ENCODE results near the gene KMT2C.
A peak's percentile ranks its signal among the peaks of the same experiment; 100 is the strongest.
"Not testable (repeated sequence)": the region's sequence is repeated elsewhere in the genome, so short reads cannot be mapped to it uniquely, and the experiment has no call there.

KMT2C gene

GRCh38 chr7:152435384-152436110 is at the start of gene KMT2C:
Gene KMT2C (minus strand): TSS chr7:152436003. CDS start chr7:152435786, 217 bp downstream.
- Histone ChIP-seq H2AFZ (ENCODE audit: low read depth, low read length) (peak within 1 kb of the TSS; percentile 67), H3K4me3 (ENCODE audit: low read length) (peak within 1 kb of the TSS; percentile 61), H3K36me3 (ENCODE audit: insufficient read depth, low read length) (no peaks in the 10 kb centered on the region), H3K9me3 (ENCODE audit: low read length) (no peaks in the 10 kb centered on the region), H3K27me3 (ENCODE audit: insufficient read depth, low read length) (no peaks in the 10 kb centered on the region), H3K4me1 (ENCODE audit: insufficient read depth, low read length) (peaks cover 10% of the 10 kb centered on the region)

- Histone ChIP-seq H2AFZ (ENCODE audit: low read depth, low read length) (no peak overlapping the region), H3K4me3 (ENCODE audit: low read length) (no peak overlapping the region), H3K9me3 (ENCODE audit: low read length) (peaks cover 2% of the 10 kb centered on the region), H3K27me3 (ENCODE audit: insufficient read depth, low read length) (no peaks in the 10 kb centered on the region), H3K36me3 (ENCODE audit: insufficient read depth, low read length) (no peaks in the 10 kb centered on the region), H3K4me1 (ENCODE audit: insufficient read depth, low read length) (no peaks in the 10 kb centered on the region)
Measured at GRCh38 chr7:152481082-152481481, 45.3 kb upstream of the KMT2C start.

- H3K36me3 ChIP-seq (ENCODE audit: insufficient read depth, low read length): no peaks in the 10 kb centered on the region
- no peak overlapping the region for H2AFZ ChIP-seq (ENCODE audit: low read depth, low read length)
- no peak overlapping the region for H3K4me3 ChIP-seq (ENCODE audit: low read length)
- no peaks in the 10 kb centered on the region for H3K9me3 ChIP-seq (ENCODE audit: low read length)
- H3K27me3 ChIP-seq (ENCODE audit: insufficient read depth, low read length): no peaks in the 10 kb centered on the region
- H3K4me1 ChIP-seq (ENCODE audit: insufficient read depth, low read length): no peaks in the 10 kb centered on the region
Measured at GRCh38 chr7:152480664-152481063, 44.9 kb upstream of the KMT2C start.

GRCh38 chr7:152479595-152479994 is 43.8 kb upstream of the KMT2C start:
- Histone ChIP-seq H3K9me3 (ENCODE audit: low read length) (no peaks in the 10 kb centered on the region), H2AFZ (ENCODE audit: low read depth, low read length) (no peak overlapping the region), H3K36me3 (ENCODE audit: insufficient read depth, low read length) (no peaks in the 10 kb centered on the region), H3K4me1 (ENCODE audit: insufficient read depth, low read length) (no peaks in the 10 kb centered on the region), H3K27me3 (ENCODE audit: insufficient read depth, low read length) (no peaks in the 10 kb centered on the region), H3K4me3 (ENCODE audit: low read length) (no peak overlapping the region)

GRCh38 chr7:152478140-152478539 is 42.3 kb upstream of the KMT2C start:
- Histone ChIP-seq H3K36me3 (ENCODE audit: insufficient read depth, low read length) (no peaks in the 10 kb centered on the region), H2AFZ (ENCODE audit: low read depth, low read length) (no peak overlapping the region), H3K27me3 (ENCODE audit: insufficient read depth, low read length) (no peaks in the 10 kb centered on the region), H3K9me3 (ENCODE audit: low read length) (no peaks in the 10 kb centered on the region), H3K4me1 (ENCODE audit: insufficient read depth, low read length) (no peaks in the 10 kb centered on the region), H3K4me3 (ENCODE audit: low read length) (no peak overlapping the region)

GRCh38 chr7:152477079-152477478 is 41.3 kb upstream of the KMT2C start:
- Histone ChIP-seq H3K4me1 (ENCODE audit: insufficient read depth, low read length) (no peaks in the 10 kb centered on the region), H3K27me3 (ENCODE audit: insufficient read depth, low read length) (no peaks in the 10 kb centered on the region), H3K36me3 (ENCODE audit: insufficient read depth, low read length) (no peaks in the 10 kb centered on the region), H2AFZ (ENCODE audit: low read depth, low read length) (no peak overlapping the region), H3K4me3 (ENCODE audit: low read length) (no peak overlapping the region), H3K9me3 (ENCODE audit: low read length) (no peaks in the 10 kb centered on the region)

GRCh38 chr7:152476551-152476950 is 40.7 kb upstream of the KMT2C start:
- Histone ChIP-seq H3K27me3 (ENCODE audit: insufficient read depth, low read length) (no peaks in the 10 kb centered on the region), H3K36me3 (ENCODE audit: insufficient read depth, low read length) (no peaks in the 10 kb centered on the region), H2AFZ (ENCODE audit: low read depth, low read length) (no peak overlapping the region), H3K4me1 (ENCODE audit: insufficient read depth, low read length) (no peaks in the 10 kb centered on the region), H3K4me3 (ENCODE audit: low read length) (no peak overlapping the region), H3K9me3 (ENCODE audit: low read length) (no peaks in the 10 kb centered on the region)

GRCh38 chr7:152471023-152471620 is 35.3 kb upstream of the KMT2C start:
- not testable (repeated sequence) for H3K4me1 ChIP-seq (ENCODE audit: insufficient read depth, low read length); H3K9me3 ChIP-seq (ENCODE audit: low read length); H3K36me3 ChIP-seq (ENCODE audit: insufficient read depth, low read length); H3K27me3 ChIP-seq (ENCODE audit: insufficient read depth, low read length); H2AFZ ChIP-seq (ENCODE audit: low read depth, low read length); H3K4me3 ChIP-seq (ENCODE audit: low read length)

GRCh38 chr7:152470251-152471022 is 34.6 kb upstream of the KMT2C start:
- not testable (repeated sequence) for H3K4me1 ChIP-seq (ENCODE audit: insufficient read depth, low read length); H3K36me3 ChIP-seq (ENCODE audit: insufficient read depth, low read length); H3K9me3 ChIP-seq (ENCODE audit: low read length); H2AFZ ChIP-seq (ENCODE audit: low read depth, low read length); H3K4me3 ChIP-seq (ENCODE audit: low read length); H3K27me3 ChIP-seq (ENCODE audit: insufficient read depth, low read length)

- not testable (repeated sequence) for H3K27me3 ChIP-seq (ENCODE audit: insufficient read depth, low read length); H2AFZ ChIP-seq (ENCODE audit: low read depth, low read length); H3K9me3 ChIP-seq (ENCODE audit: low read length); H3K4me3 ChIP-seq (ENCODE audit: low read length); H3K4me1 ChIP-seq (ENCODE audit: insufficient read depth, low read length); H3K36me3 ChIP-seq (ENCODE audit: insufficient read depth, low read length)
Measured at GRCh38 chr7:152469576-152469975, 33.8 kb upstream of the KMT2C start.

- Histone ChIP-seq H3K36me3 (ENCODE audit: insufficient read depth, low read length) (no peaks in the 10 kb centered on the region), H2AFZ (ENCODE audit: low read depth, low read length) (no peak overlapping the region)
Measured at GRCh38 chr7:152467225-152467624, 31.4 kb upstream of the KMT2C start.

GRCh38 chr7:152465119-152465387 is 29.2 kb upstream of the KMT2C start:
- Histone ChIP-seq H3K27me3 (ENCODE audit: insufficient read depth, low read length) (no peaks in the 10 kb centered on the region), H3K9me3 (ENCODE audit: low read length) (no peaks in the 10 kb centered on the region), H3K4me3 (ENCODE audit: low read length) (peak overlapping the region; percentile 71), H3K36me3 (ENCODE audit: insufficient read depth, low read length) (no peaks in the 10 kb centered on the region), H3K4me1 (ENCODE audit: insufficient read depth, low read length) (no peaks in the 10 kb centered on the region), H2AFZ (ENCODE audit: low read depth, low read length) (peak overlapping the region; percentile 79)

More at GRCh38 chr7:152467225-152467624, 31.4 kb upstream of the KMT2C start:
- H3K9me3 ChIP-seq (ENCODE audit: low read length): no peaks in the 10 kb centered on the region
- no peaks in the 10 kb centered on the region for H3K4me1 ChIP-seq (ENCODE audit: insufficient read depth, low read length)
- no peak overlapping the region for H3K4me3 ChIP-seq (ENCODE audit: low read length)
- no peaks in the 10 kb centered on the region for H3K27me3 ChIP-seq (ENCODE audit: insufficient read depth, low read length)

GRCh38 chr7:152464312-152465118 is 28.7 kb upstream of the KMT2C start:
- no peaks in the 10 kb centered on the region for H3K4me1 ChIP-seq (ENCODE audit: insufficient read depth, low read length)
- H3K27me3 ChIP-seq (ENCODE audit: insufficient read depth, low read length): no peaks in the 10 kb centered on the region
- peak overlapping the region; percentile 71 for H3K4me3 ChIP-seq (ENCODE audit: low read length)
- no peaks in the 10 kb centered on the region for H3K9me3 ChIP-seq (ENCODE audit: low read length)
- peak overlapping the region; percentile 79 for H2AFZ ChIP-seq (ENCODE audit: low read depth, low read length)
- no peaks in the 10 kb centered on the region for H3K36me3 ChIP-seq (ENCODE audit: insufficient read depth, low read length)

Data from neuron (in vitro differentiated cells).